ENCODE results near the gene DES. TPM values are rescaled to one million over a fixed set of nuclear protein-coding genes. Genes with fewer than 3 reads are reported as not detected.

Gene DES
- total RNA-seq, 1 experiment from 2014 or later = 18.8 TPM

GRCh38 chr2:219435701-219436100 lies 17.5 kb downstream of the DES start:
- no peak overlapping the region for H3K4me3 ChIP-seq (ENCODE audit: insufficient read depth, low read depth, low read length)
- H3K36me3 ChIP-seq (replicated peaks; ENCODE audit: control insufficient read depth, insufficient read depth, low read length) = no peaks in the 10 kb centered on the region
- DNase-seq = no peak
- H3K27me3 ChIP-seq (ENCODE audit: control insufficient read depth, insufficient read depth, low read length) = peaks cover 13% of the 10 kb centered on the region

DNA sequence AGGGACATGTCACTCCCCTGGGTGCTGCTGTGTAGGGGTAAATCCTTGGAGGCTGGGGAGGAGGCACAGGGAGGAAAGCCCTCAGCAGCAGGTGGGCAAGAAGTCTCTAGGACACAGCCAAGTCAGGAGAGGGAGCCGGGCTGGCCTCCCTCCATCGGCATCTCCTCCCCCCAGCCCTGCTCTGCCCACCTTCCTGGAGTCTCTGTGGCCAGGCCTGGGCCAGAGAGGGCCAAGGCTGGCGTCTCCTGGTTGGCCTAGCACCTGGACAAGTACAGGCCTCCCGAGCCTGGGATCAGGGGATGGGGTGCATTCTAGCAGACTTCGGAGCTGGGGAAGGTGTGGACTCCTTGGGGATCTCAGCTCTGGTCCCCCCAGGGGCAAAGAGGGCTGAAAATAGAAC lies 18.3 kb downstream of the DES start:
- H3K36me3 ChIP-seq (replicated peaks; ENCODE audit: control insufficient read depth, insufficient read depth, low read length) = no peaks in the 10 kb centered on the region
- H3K4me3 ChIP-seq (ENCODE audit: insufficient read depth, low read depth, low read length) = no peak overlapping the region
- DNase-seq = no peak
- peaks cover 20% of the 10 kb centered on the region for H3K27me3 ChIP-seq (ENCODE audit: control insufficient read depth, insufficient read depth, low read length)

GRCh38 chr2:219437141-219437540 lies 19.0 kb downstream of the DES start:
- Histone ChIP-seq H3K4me3 (ENCODE audit: insufficient read depth, low read depth, low read length) (no peak overlapping the region), H3K27me3 (ENCODE audit: control insufficient read depth, insufficient read depth, low read length) (peaks cover 21% of the 10 kb centered on the region), H3K36me3 (replicated peaks; ENCODE audit: control insufficient read depth, insufficient read depth, low read length) (no peaks in the 10 kb centered on the region)
- DNase-seq = no peak

DNA sequence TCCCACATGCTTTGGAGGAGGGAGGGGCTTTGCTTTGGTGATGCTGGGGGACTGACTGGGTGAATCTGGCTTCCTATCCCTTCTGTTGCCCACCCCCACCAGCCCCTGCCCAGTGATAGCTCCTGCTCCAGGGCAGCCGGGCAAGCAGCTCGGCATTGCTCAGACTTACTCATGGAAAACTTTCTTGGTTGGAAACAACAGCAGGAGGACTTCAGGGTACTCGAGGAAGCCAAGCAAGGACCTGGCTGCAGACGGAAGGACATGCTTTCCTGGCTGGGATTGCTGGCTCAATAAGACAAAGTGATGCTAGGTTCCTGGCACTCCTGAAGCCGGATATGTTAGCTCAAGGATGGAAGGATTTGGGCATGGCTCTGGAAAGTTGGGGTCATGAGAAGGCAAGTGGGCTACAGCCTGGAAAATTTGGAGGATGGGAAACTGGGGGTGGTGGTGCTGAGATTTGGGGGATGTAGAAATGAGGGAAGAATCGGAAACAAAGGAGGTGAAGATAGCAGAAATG lies 19.6 kb downstream of the DES start:
- Histone ChIP-seq H3K4me3 (ENCODE audit: insufficient read depth, low read depth, low read length) (no peak overlapping the region), H3K27me3 (ENCODE audit: control insufficient read depth, insufficient read depth, low read length) (peaks cover 22% of the 10 kb centered on the region), H3K36me3 (replicated peaks; ENCODE audit: control insufficient read depth, insufficient read depth, low read length) (no peaks in the 10 kb centered on the region)
- no peak for DNase-seq

- Histone ChIP-seq H3K4me3 (ENCODE audit: insufficient read depth, low read depth, low read length) (no peak overlapping the region), H3K36me3 (replicated peaks; ENCODE audit: control insufficient read depth, insufficient read depth, low read length) (no peaks in the 10 kb centered on the region), H3K27me3 (ENCODE audit: control insufficient read depth, insufficient read depth, low read length) (peaks cover 23% of the 10 kb centered on the region)
- no peak for DNase-seq
Observed at GRCh38 chr2:219438453-219438852, 20.3 kb downstream of the DES start.

GRCh38 chr2:219439506-219439905 lies 21.3 kb downstream of the DES start:
- Histone ChIP-seq H3K4me3 (ENCODE audit: insufficient read depth, low read depth, low read length) (no peak overlapping the region), H3K27me3 (ENCODE audit: control insufficient read depth, insufficient read depth, low read length) (peaks cover 23% of the 10 kb centered on the region), H3K36me3 (replicated peaks; ENCODE audit: control insufficient read depth, insufficient read depth, low read length) (no peaks in the 10 kb centered on the region)
- DNase-seq = no peak

DNA sequence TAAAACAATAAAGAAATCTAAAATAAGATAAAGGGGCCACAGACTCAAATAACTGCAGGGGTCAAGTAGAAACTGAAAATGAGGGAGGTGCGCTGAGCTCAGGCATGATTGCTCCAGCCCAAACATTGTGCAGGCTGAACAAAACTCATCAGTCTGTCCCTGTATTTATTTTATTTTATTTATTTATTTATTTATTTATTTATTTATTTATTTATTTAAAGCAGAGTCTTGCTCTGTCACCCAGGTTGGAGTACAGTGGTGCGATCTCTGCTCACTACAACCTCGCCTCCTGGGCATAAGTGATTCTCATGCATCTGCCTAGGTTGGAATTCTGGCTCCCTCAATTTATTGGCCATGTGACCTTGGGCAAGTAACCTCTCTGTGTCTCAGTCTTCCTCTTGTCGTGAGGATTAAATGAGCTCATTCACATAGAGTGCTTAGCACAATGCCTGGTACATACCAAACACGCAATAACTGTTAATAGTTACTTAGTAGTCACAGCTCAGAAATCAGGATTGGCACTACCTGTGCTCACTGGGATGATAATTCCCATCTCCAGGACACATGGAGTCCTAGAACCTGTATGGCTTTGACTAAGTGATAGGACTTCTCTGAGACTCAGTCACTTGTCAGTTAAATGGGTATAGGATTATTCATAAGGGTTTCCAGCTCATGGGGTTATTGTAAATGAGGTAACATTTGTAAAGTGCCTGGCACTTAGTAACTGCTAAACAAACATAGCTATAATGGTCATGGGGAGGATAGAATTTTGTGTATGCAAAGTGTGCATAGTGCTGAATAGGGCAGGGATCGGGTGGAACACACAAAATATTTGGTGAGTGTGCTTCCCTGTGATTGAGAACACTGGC lies 22.4 kb downstream of the DES start:
- Histone ChIP-seq H3K36me3 (replicated peaks; ENCODE audit: control insufficient read depth, insufficient read depth, low read length) (no peaks in the 10 kb centered on the region), H3K4me3 (ENCODE audit: insufficient read depth, low read depth, low read length) (no peak overlapping the region), H3K27me3 (ENCODE audit: control insufficient read depth, insufficient read depth, low read length) (peaks cover 13% of the 10 kb centered on the region)
- no peak for DNase-seq

DNA sequence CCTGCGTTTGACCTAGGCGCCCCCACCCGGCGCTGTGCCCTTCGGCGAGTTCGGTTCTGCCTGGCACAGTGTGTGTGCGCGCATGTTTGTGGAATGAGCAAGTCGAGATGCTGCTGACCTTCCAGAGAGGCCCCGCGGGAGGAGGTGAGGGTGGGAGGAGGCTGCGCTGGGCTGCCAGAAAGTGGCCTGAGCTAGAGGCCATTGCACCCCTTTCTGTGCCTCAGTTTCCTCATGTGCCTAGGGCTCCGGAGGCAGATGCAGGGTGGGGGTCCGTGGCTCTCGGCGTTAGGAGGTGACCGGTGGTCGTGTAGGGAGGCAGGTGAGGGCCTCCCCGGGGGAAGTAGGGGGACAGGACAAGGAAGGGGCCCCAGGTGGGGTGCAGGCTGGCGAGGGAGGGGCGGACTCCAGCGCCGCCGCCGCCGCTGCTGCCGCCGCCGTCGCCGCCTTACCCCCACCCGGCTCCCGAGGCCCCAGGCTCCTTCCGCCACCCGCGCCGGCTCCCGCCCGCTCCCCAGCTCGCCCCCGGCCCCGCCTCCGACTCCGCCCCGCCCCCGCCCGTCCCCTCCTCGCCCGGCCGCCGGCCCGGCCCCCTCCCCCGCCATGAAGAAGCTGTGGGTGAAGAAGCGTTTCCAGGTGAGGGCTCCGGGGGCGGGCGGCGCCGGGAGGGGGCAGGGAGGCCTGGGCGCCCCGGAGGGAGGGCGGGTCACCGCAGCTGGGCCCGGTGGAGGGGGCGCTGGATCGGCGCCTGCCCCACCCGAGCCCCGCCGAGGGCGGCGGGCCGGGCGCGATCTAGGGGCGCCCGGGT lies 23.5 kb downstream of the DES start:
- Histone ChIP-seq H3K27me3 (ENCODE audit: control insufficient read depth, insufficient read depth, low read length) (peaks cover 10% of the 10 kb centered on the region), H3K4me3 (ENCODE audit: insufficient read depth, low read depth, low read length) (peak overlapping the region; percentile 61), H3K36me3 (replicated peaks; ENCODE audit: control insufficient read depth, insufficient read depth, low read length) (no peaks in the 10 kb centered on the region)
- peak; percentile 100 for DNase-seq

DNA sequence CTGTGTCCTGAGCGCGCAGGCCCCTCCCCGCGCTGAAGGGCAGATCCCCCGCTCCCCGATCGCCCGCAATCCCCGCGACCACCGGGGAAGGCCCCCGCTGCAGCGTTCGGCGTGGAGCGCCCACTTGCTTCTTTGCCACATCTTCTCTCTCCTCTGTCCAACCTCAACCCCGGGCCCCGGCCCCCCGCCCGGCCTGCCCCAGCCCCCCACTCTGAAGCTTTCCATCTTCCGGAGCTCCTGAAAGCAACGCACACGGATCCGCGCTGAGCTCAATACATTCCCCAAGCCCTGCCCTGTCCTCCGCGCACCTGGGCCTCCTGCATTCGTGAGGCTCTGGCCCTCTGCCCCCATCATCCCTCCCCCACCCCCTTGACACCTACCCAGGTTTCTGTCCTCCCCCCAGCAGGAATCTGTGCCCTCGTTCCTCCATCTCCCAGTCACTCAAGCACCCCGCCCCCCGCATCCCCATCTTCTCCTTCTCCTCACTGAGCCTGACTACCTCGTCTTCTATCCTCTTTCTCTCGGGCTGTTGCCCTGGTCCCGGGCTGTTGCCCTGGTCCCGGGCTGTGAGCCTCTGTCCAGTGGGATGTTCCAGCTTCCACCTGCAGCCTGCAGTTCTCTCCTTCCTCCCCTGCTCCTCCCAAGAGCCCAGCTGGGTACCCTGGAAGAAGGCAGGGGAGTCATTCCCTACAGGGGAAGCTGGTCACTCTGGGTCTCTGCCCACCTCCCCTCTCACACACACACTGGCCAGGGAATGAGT lies 24.3 kb downstream of the DES start:
- peak; percentile 87 for DNase-seq
- H3K4me3 ChIP-seq (ENCODE audit: insufficient read depth, low read depth, low read length) = peak overlapping the region; percentile 61
- H3K27me3 ChIP-seq (ENCODE audit: control insufficient read depth, insufficient read depth, low read length) = peaks cover 13% of the 10 kb centered on the region
- no peaks in the 10 kb centered on the region for H3K36me3 ChIP-seq (replicated peaks; ENCODE audit: control insufficient read depth, insufficient read depth, low read length)

DNA sequence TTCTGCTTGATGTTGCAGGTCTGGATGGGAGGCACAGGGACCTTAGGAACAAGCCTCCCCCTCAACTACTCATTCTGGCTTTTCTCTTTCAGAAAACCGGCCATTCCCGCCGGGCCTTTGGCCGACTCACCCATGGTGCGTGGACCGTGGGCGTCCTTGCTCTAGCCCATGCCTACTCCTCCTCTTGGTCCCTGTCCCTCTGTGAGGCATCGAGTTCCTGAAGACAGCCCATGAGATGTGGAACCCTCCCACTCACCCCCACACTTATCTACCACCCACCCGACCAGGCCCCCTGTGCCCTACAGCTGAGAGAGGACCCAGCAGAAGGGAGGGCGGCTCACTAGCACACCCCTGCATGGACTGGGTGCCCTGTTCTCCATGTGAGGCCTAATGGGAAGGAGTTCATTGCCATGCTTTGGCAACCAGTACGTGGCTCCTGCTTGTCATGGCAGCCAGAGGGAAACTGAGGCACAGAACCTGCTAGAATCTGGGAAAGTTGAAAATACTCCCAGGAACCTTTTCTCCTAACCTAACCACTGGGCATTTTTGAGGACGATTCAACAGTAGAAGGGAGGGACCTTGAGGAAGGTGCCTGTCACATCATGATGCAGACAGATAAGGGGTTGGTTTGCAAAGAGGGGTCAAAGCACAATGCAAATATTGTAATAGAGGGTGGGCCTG lies 25.0 kb downstream of the DES start:
- no peaks in the 10 kb centered on the region for H3K36me3 ChIP-seq (replicated peaks; ENCODE audit: control insufficient read depth, insufficient read depth, low read length)
- peaks cover 15% of the 10 kb centered on the region for H3K27me3 ChIP-seq (ENCODE audit: control insufficient read depth, insufficient read depth, low read length)
- DNase-seq = no peak
- no peak overlapping the region for H3K4me3 ChIP-seq (ENCODE audit: insufficient read depth, low read depth, low read length)

DNA sequence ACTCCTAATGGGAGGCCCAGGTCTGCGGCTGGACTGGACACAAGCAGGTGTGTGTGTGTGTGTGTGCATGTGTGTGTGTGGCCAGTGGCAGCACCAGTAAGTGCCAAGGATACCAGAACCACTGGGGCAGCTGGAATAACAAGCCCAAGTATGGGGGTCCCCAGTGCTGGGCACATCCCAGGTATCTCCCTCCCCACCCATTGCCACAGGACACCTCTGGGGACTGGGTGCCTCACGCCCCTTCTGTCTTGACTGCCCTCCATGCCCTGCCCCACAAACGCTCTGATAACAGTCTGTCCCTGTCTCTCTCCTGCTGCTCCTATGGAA lies 25.5 kb downstream of the DES start:
- no peak for DNase-seq
- peaks cover 17% of the 10 kb centered on the region for H3K27me3 ChIP-seq (ENCODE audit: control insufficient read depth, insufficient read depth, low read length)

GRCh38 chr2:219444566-219445091 lies 26.5 kb downstream of the DES start:
- Histone ChIP-seq H3K4me3 (ENCODE audit: insufficient read depth, low read depth, low read length) (no peak overlapping the region), H3K27me3 (ENCODE audit: control insufficient read depth, insufficient read depth, low read length) (peaks cover 17% of the 10 kb centered on the region), H3K36me3 (replicated peaks; ENCODE audit: control insufficient read depth, insufficient read depth, low read length) (no peaks in the 10 kb centered on the region)
- DNase-seq = no peak

More for the DNA sequence above, 25.5 kb downstream of the DES start:
- Histone ChIP-seq H3K4me3 (ENCODE audit: insufficient read depth, low read depth, low read length) (no peak overlapping the region), H3K36me3 (replicated peaks; ENCODE audit: control insufficient read depth, insufficient read depth, low read length) (no peaks in the 10 kb centered on the region)

- DNase-seq = no peak
- peaks cover 17% of the 10 kb centered on the region for H3K27me3 ChIP-seq (ENCODE audit: control insufficient read depth, insufficient read depth, low read length)
- no peak overlapping the region for H3K4me3 ChIP-seq (ENCODE audit: insufficient read depth, low read depth, low read length)
- H3K36me3 ChIP-seq (replicated peaks; ENCODE audit: control insufficient read depth, insufficient read depth, low read length) = no peaks in the 10 kb centered on the region
Observed at GRCh38 chr2:219445220-219445640, 27.1 kb downstream of the DES start.

GRCh38 chr2:219446101-219446504 lies 27.9 kb downstream of the DES start:
- Histone ChIP-seq H3K36me3 (replicated peaks; ENCODE audit: control insufficient read depth, insufficient read depth, low read length) (no peaks in the 10 kb centered on the region; the same call in 1 of the 2 replicates), H3K4me3 (ENCODE audit: insufficient read depth, low read depth, low read length) (no peak overlapping the region), H3K27me3 (ENCODE audit: control insufficient read depth, insufficient read depth, low read length) (peaks cover 14% of the 10 kb centered on the region)
- DNase-seq = peak; percentile 88
